ENCODE data around the gene C1GALT1.

DNA sequence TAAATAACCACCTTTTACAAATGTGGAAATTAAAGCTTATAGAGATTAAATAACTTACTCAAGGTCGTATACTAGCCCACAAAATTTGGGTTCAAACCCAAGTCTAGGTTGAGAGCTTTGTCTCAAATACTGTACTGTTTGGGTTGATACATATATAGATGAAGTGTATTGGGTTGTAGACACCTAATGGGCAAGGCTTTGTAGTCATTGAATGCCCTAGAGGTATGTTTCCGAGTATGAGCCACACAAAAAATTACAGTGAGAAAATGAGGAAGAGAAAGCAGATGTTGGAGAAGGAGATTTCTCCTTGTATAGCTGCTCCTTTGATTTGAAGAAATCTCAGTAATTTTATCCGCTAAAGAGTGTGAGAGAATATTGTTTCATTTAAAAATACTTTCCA is 60.6 kb downstream of the C1GALT1 start:
- no peak for TF ChIP-seq POLR2A (IDR thresholded peaks at IDR 0.05)
- TF ChIP-seq, protein P1, sequence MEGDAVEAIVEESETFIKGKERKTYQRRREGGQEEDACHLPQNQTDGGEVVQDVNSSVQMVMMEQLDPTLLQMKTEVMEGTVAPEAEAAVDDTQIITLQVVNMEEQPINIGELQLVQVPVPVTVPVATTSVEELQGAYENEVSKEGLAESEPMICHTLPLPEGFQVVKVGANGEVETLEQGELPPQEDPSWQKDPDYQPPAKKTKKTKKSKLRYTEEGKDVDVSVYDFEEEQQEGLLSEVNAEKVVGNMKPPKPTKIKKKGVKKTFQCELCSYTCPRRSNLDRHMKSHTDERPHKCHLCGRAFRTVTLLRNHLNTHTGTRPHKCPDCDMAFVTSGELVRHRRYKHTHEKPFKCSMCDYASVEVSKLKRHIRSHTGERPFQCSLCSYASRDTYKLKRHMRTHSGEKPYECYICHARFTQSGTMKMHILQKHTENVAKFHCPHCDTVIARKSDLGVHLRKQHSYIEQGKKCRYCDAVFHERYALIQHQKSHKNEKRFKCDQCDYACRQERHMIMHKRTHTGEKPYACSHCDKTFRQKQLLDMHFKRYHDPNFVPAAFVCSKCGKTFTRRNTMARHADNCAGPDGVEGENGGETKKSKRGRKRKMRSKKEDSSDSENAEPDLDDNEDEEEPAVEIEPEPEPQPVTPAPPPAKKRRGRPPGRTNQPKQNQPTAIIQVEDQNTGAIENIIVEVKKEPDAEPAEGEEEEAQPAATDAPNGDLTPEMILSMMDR (IDR thresholded peaks at IDR 0.05), result no peak

All from lower leg skin (tissue), 3 donors.